ENCODE results near the gene NOS3.

DNA sequence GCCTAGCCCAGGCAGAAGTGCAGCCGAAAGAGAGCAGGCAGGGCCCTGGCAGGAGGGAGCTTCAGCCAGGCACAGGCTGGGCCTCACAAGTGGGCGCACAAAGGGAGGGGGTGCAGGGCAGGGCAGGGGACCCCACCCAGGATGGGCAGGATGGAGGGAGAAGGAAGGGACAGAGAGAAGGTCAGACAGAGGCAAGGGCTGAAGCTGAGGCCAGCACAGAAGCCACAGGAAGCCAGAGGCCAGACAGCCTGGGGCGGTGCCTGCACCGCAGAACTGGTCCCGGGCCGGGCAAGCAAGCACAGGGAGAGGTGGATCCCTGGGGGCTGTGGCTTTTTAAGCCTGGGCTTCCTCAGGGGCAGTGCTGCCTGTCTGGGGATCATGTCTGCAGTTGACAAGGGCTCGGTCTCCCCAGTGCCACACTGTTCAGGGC is 16.7 kb downstream of the NOS3 start:
- TF ChIP-seq, protein P1, sequence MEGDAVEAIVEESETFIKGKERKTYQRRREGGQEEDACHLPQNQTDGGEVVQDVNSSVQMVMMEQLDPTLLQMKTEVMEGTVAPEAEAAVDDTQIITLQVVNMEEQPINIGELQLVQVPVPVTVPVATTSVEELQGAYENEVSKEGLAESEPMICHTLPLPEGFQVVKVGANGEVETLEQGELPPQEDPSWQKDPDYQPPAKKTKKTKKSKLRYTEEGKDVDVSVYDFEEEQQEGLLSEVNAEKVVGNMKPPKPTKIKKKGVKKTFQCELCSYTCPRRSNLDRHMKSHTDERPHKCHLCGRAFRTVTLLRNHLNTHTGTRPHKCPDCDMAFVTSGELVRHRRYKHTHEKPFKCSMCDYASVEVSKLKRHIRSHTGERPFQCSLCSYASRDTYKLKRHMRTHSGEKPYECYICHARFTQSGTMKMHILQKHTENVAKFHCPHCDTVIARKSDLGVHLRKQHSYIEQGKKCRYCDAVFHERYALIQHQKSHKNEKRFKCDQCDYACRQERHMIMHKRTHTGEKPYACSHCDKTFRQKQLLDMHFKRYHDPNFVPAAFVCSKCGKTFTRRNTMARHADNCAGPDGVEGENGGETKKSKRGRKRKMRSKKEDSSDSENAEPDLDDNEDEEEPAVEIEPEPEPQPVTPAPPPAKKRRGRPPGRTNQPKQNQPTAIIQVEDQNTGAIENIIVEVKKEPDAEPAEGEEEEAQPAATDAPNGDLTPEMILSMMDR (IDR thresholded peaks at IDR 0.05; ENCODE audit: low read depth, low read length) = no peak
- no peak for TF ChIP-seq EZH2phosphoT487 (IDR thresholded peaks at IDR 0.05; ENCODE audit: low read depth)

All from OCI-LY3 (cell line).